Neural crest cell (in vitro differentiated cells): ENCODE measurements around the gene MROH2B. TPM values are rescaled to one million over a fixed set of nuclear protein-coding genes. Genes with fewer than 3 reads are reported as not detected.

Experiments used
- DNase-seq: peaks from one replicate; pipeline ENCODE4 v3.0.0; 2021; ENCODE audit warnings: low read depth, mixed read lengths, low spot score
- H3K27ac Mint-ChIP-seq: one replicate; pipeline ENCODE4 v1.8.0; 2021; ENCODE audit warnings: mild to moderate bottlenecking, mixed read lengths; ENCODE audit not compliant: unreplicated experiment
- H3K27me3 Mint-ChIP-seq: 2 replicates; pipeline ENCODE4 v1.8.0; 2021; ENCODE audit warnings: low read depth, mild to moderate bottlenecking, mixed read lengths
- H3K36me3 Mint-ChIP-seq: 2 replicates; pipeline ENCODE4 v1.8.0; 2021; ENCODE audit warnings: low read depth, mild to moderate bottlenecking, mixed read lengths
- H3K4me1 Mint-ChIP-seq: 2 replicates; pipeline ENCODE4 v1.8.0; 2021; ENCODE audit warnings: mixed read lengths
- H3K4me3 Mint-ChIP-seq: one replicate; pipeline ENCODE4 v1.8.0; 2021; ENCODE audit warnings: mild to moderate bottlenecking, mixed read lengths
- H3K9me3 Mint-ChIP-seq: 2 replicates; pipeline ENCODE4 v1.8.0; 2021; ENCODE audit warnings: mixed read lengths
- CTCF ChIP-seq: fragments of 200-600 bp; sonication (generic); conservative IDR thresholded peaks from 2 replicates; pipeline ENCODE4 v1.5.0; 2021; ENCODE audit warnings: antibody characterized with exemption, mild to moderate bottlenecking
- total RNA-seq: library from RNA; stranded (reverse); gene quantifications from 2 replicates; pipeline ENCODE4 v1.2.1, GENCODE V29; 2021

The MROH2B gene
- total RNA-seq, 1 donor from 2014 or later: not detected

DNA sequence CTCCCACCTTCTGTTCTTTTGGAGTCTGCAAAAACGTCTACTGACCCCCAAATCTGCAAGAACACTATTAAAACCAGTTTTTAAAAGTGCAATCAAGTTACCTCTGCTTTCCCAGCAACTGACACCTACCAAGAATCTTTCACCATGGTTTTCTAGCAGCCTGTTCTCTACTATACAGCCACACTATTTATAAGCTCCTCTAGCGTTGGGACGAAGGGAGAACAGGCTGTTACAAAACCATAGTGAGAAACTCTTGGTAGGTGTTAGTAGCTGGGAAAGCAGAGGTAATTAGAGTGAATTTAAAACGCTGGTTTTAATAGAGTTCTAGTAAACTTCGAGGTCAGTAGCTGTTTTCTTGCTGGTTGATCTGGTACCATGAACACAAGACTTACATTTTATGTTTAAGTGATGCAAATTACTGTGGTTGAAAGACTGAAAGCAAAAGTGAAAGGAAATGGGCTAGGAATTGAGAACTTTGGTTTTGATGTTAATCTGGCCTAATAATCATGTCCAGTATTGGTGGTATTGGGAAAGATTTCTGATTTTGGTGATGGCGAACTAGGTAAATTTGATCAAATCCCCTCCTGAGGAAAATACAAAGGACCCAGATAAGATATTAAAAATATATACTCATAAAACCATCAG, 5.3 kb downstream of the MROH2B start:
- Mint-ChIP-seq H3K36me3 (no peaks in the 10 kb centered on the region), H3K27ac (no peak overlapping the region), H3K4me1 (no peaks in the 10 kb centered on the region), H3K27me3 (peaks cover 12% of the 10 kb centered on the region), H3K9me3 (no peaks in the 10 kb centered on the region), H3K4me3 (no peak overlapping the region)
- DNase-seq: no peak
- no peak for TF ChIP-seq CTCF

DNA sequence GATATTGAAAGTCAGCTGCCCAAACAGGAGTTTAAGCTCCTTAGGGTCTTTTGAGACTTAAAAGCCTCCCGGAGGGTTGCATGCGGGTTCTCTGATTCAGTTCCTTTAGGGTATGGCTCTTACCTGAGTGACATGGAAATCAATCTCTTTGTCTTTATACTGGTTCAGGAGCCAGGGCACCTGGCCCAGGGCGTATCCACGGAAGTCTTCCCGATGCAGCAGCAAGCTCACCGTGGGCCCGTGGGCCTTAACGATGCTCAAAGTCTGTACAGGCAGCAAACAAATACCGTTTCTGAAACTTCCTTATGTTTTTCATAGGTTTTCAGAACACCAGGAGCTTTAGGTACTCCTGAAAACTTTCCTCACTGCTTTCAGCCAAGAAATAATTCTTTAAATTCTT, 13.2 kb downstream of the MROH2B start:
- Mint-ChIP-seq H3K27ac (no peak overlapping the region), H3K9me3 (no peaks in the 10 kb centered on the region), H3K36me3 (no peaks in the 10 kb centered on the region), H3K4me3 (no peak overlapping the region), H3K27me3 (peaks cover 12% of the 10 kb centered on the region), H3K4me1 (no peaks in the 10 kb centered on the region)
- no peak for DNase-seq
- no peak for TF ChIP-seq CTCF

- H3K4me3 Mint-ChIP-seq: no peak overlapping the region
- TF ChIP-seq CTCF: no peak
- no peaks in the 10 kb centered on the region for H3K9me3 Mint-ChIP-seq
- no peaks in the 10 kb centered on the region for H3K4me1 Mint-ChIP-seq
- H3K27me3 Mint-ChIP-seq: peaks cover 9% of the 10 kb centered on the region
- no peak overlapping the region for H3K27ac Mint-ChIP-seq
- H3K36me3 Mint-ChIP-seq: no peaks in the 10 kb centered on the region
- no peak for DNase-seq
Observed at GRCh38 chr5:41057231-41057630, 13.9 kb downstream of the MROH2B start.

GRCh38 chr5:41048986-41049385, 22.2 kb downstream of the MROH2B start:
- Mint-ChIP-seq H3K4me3 (no peak overlapping the region), H3K9me3 (no peaks in the 10 kb centered on the region), H3K4me1 (no peaks in the 10 kb centered on the region), H3K27me3 (peaks cover 12% of the 10 kb centered on the region), H3K36me3 (no peaks in the 10 kb centered on the region), H3K27ac (no peak overlapping the region)
- no peak for TF ChIP-seq CTCF
- no peak for DNase-seq

DNA sequence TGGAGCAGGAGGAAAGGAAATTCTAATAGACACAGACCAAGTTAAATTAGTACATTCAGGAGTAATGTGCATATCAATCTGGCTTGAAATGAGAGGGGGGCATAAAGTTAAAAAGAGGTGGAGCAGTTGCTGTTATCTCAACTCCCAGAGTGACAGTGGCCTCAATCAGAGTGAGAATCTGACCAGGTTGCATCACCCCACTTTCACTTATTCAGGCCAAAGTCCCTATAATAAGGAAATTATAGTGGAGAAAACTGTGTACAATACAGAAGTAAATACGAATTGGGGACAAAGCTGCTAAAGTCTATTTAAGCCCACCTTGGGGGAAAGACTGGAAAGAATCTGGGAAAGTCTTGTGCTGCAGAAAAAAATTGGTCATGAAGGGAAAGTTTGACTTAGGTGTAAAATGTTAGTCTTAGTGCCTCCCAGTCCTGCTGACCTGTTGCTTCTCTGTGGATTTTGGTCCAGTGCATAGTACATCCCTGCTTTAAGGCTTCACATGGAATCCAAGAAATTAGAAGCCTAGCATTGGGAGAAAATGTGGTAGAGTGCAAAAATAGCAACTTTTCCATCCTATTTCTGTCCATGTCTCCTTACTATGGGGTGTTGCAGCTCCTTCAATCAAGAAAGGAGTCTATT, 27.9 kb downstream of the MROH2B start:
- no peak for TF ChIP-seq CTCF

More for the DNA sequence above, 27.9 kb downstream of the MROH2B start:
- Mint-ChIP-seq H3K27ac (no peak overlapping the region), H3K4me3 (no peak overlapping the region), H3K4me1 (no peaks in the 10 kb centered on the region), H3K9me3 (no peaks in the 10 kb centered on the region), H3K36me3 (no peaks in the 10 kb centered on the region), H3K27me3 (peaks cover 11% of the 10 kb centered on the region)
- DNase-seq: no peak
